NOMO-1 treated with DMSO at 0.1 percent for 48 hours (cell line): ENCODE results near the gene OLA1.

Experiments
- DNase-seq: peaks from one replicate; lab custom pipeline; 2025; ENCODE audit not compliant: unreplicated experiment; lab: John Stamatoyannopoulos, UW

OLA1 gene

GRCh38 chr2:174071321-174071720, 177.0 kb downstream of the OLA1 start:
- DNase-seq: no peak

- DNase-seq: no peak
These were observed 178.1 kb downstream of the OLA1 start for GRCh38 chr2:174070281-174070680.

DNA sequence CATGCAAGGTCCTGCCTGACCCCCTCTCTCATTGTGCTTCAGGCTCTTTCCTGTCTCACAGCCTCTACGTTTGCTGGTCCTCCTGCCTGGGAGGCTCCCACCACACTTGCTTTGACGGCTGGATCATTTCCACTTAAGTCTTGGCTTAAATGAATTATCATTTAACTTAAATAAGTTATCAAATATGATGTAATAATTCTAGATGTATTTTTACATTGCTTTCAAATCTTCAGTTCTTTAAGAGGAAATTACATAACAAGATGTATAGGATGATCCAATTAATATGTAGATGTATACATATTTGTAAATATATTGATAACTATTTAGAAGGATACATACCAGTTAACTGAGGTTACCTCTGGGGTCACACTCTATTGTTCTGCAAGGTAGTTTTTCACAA, 180.5 kb downstream of the OLA1 start:
- no peak for DNase-seq

- DNase-seq: no peak
These were observed 181.5 kb downstream of the OLA1 start for GRCh38 chr2:174066871-174067270.

DNA sequence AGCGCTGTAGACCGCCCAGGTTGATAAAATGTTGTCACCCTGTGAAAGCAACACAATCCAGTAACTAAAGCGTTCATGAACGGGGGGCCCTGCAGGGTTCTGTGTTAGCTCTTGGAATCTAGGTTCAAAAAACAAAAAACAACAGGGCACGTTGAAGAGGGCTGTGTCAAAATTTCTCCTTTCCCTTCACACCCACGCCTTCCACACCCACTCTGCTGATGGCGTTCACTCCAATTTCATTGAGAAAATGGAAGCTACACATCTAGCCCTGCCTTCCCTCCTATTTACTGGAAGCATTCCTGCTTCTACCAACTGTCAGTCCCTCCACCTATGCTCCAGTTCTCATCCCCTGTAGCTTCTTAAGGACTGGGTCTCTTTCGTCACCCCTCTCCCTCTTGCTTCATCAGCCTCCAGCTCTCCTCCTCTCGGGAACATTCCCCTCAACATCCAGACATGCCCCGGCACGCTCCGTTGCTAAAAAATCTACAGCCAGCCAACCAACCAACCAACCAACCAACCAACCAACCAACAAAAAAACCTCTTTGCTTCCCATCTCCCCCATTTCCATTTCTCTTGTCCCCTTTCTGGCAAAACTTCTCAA, 184.7 kb downstream of the OLA1 start:
- no peak for DNase-seq

DNA sequence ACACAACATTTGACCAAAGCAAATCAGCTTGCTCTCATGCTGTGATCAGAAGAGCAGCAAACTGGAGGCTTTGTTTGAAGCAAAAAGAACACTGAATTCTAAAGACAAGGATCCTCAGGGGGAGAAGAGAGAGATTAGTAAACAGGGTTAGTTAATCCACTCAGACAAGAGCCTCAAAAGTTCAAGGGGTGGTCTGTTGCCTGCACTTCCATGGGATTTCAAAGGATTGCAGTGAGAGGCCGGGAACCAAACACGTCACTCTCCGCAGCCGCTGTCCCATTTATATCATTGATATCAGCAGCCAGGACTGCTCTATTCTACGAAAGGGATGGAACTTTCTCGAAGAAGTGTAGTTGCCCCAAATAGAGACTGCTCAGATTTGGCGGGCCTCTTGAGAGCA, 185.4 kb downstream of the OLA1 start:
- no peak for DNase-seq

DNA sequence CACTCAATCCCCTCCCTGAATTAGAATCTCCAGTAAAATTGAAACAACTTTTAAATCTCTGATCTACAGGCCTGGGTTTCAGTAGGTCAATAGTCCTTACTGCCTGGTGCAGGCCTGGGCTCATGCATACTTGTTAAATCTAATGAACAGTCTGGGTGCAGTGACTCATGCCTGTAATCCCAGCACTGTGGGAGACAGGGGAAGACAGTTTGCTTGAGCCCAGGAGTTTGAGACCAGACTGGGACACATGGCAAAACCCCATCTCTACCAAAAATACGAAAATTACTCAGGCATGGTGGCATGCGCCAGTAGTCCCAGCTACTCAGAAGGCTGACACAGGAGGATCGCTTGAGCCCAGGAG, 188.5 kb downstream of the OLA1 start:
- no peak for DNase-seq

- DNase-seq: peak; percentile 74
These were observed 189.0 kb downstream of the OLA1 start for GRCh38 chr2:174059178-174059883.

DNA sequence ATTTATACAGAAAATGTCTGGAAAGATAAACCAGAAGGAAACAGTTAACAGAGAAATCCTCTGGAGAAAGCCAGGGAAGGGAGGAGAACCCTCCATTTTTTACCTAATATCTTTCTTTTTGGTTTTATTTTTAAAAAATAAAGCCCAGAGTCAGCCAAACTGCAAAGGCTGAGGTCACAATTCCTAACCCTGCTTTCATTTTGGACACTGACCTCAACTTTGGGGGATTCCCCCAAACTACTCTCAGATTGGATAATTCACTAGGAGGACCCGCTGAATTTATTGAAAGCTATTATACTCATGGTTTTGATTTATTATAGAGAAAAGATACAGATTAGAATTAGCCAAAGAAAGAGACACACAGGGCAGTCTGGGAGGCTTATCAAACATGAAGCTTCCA, 189.9 kb downstream of the OLA1 start:
- DNase-seq: no peak

- DNase-seq: no peak
These were observed 190.3 kb downstream of the OLA1 start for GRCh38 chr2:174058026-174058425.

DNA sequence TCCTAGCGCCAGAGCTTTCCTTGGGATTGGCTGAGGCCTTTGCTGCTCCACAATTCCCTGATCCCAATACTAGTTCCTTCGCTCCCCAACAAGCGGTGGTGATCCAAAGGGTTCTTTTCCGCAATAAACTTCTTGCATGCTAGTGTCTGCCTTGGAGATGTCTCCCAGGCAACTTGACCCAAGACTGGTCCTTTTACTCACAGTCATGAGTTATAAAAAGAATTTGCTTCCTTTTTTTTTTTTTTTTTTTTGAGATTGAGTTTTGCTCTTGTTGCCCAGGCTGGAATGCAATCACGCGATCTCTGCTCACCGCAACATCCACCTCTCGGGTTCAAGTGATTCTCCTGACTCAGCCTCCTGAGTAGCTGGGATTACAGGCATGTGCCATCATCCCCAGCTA, 193.4 kb downstream of the OLA1 start:
- DNase-seq: no peak

- DNase-seq: no peak
These were observed 194.8 kb downstream of the OLA1 start for GRCh38 chr2:174053355-174054151.

DNA sequence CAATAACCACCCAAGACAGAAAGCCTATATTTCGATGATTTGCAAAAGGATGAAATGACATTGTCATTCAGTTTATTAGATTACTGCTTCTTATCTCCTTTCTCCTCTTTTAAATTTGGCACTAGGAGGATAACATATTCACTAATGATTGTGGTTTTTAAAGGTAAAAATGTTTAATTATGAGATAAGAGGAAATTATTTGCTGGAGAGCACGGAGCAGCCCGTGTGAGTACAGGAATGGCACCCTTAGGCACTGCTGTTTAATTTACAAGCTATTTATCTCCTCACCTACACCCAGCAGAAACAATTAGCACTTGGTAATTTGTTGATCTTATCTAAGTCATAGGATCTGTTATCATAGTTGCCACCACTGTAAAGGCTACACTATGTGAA, 195.8 kb downstream of the OLA1 start:
- DNase-seq: no peak

DNA sequence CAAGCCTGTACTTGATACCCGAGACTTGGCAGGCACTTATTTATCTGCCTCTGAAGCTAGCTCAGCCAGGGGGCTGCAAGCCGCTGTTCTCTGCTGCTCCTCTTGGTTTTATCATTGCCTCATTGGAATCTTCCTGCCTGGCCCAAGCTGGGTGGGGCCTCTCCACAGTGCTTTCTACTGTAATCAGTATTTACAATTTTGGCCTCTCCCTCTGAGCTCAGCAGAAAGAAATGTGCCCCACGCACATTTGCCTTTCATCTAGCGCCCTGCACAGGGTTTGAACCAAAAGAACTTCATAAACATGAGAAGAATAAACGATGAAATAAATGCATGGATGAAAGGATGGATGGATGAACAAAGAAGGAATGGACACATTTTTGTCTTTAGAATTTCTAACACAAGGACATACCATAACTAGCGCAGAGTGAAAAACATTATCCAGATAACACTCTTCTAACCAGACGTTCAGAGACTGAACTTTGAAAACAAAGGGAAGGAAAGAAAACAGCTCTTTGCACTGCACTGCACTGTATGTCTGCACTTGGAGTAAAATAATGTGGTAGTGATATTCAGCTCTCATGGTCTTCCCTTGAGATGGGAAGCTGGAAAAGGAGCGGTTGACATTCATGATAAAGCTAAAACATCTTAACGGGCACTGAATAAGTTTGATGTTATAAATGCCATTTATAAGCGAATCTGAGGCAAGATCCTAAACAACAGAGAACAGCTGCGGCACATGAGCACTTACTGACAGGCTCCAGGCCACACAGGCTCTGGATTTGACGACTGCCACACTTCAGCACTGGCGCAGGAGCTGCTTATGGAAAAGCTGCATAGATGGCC, 196.4 kb downstream of the OLA1 start:
- DNase-seq: no peak

GRCh38 chr2:174051068-174051467, 197.3 kb downstream of the OLA1 start:
- no peak for DNase-seq

DNA sequence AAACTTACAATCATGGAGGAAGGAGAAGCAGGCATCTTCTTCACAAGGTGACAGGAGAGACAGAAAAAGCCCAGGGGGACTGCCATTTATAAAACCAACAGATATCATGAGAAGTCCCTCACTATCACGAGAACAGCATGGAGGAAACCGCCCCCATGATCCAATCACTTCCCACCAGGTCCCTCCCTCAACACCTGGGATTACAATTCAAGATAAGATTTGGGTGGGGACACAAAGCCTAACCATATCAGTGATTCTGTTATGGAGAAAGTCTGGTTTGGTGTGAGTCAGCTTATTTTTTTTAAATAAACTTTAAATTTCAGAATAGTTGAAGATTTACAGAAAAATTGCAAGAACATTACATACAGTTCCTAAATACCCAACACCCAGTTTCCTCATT, 198.4 kb downstream of the OLA1 start:
- DNase-seq: no peak

DNA sequence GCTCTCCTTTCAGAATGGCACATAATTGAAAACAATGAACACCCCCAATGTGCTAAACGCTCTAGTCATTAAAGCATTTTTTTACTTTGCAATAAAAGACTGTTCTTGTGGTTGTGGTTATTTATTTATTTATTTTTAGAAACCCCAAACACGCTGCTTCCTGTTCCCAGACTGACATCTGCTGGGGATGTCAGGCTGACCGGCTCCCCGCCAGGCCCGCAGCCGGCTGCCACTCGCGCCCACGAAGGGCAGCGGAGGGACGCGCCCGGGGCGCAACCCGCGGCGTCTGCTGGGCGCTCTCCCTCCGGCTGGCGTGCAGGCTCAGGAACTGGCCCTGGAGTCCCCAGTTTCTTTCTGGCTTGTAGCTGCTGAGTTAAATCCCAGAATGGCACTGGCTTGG, 200.1 kb downstream of the OLA1 start:
- no peak for DNase-seq

GRCh38 chr2:174047746-174048145, 200.6 kb downstream of the OLA1 start:
- DNase-seq: no peak

DNA sequence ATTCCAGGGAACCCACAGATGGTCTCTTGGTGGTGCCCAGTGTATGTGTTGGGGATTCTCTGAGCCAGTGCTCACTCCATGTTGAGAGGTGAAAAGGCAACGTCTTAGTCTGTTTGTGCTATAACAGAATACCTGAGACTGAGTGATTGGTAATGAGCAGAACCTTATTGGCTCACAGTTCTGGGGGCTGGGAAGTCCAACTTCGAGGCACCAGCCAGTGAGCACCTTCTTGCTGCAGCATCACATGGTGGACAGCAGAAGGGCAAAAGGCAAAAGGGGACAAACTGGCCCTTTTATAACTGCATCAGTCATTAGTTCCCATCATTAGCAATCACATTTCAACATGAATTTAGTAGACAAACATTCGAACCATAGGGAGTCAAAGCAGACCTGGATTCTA, 202.2 kb downstream of the OLA1 start:
- DNase-seq: no peak

DNA sequence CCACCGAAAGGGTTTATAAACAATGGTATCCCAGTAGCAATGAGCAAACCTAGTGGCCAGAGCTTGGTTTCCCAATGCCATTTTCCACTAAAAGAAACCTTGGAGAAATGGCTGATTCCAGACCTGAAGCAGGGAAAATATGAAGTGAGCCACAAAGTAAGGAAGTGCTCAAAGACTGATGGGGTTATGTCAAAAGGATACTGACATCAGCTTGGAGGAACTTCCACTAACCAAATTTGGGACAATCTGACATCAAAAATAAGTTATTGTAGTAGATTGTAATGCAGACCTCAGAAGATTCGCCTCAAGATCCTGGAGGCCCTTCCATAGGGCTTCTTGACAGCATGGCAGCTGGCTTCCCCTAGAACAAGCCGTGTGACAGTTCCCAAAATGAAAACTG, 203.8 kb downstream of the OLA1 start:
- no peak for DNase-seq

- no peak for DNase-seq
These were observed 208.0 kb downstream of the OLA1 start for GRCh38 chr2:174040417-174040701.
